Measurements from ENCODE around the gene ELL.

Gene ELL

GRCh38 chr19:18480006-18480691, 41.7 kb downstream of the ELL start:
- TF ChIP-seq TAF1 (IDR thresholded peaks at IDR 0.05; ENCODE audit: low read depth) (no peak), NFIC (IDR thresholded peaks at IDR 0.05) (no peak), MAX (IDR thresholded peaks at IDR 0.05) (no peak), TEAD4 (IDR thresholded peaks at IDR 0.05) (no peak), RAD21 (IDR thresholded peaks at IDR 0.05; ENCODE audit: low read depth) (no peak), EGR1 (IDR thresholded peaks at IDR 0.05) (no peak)

- TF ChIP-seq MAX (IDR thresholded peaks at IDR 0.05): peak; percentile 26; the same call in 1 of the 2 replicates
- TF ChIP-seq CEBPB (IDR thresholded peaks at IDR 0.05): peak; percentile 92
- TF ChIP-seq TEAD4 (IDR thresholded peaks at IDR 0.05): no peak
Observed at GRCh38 chr19:18478545-18479311, 43.1 kb downstream of the ELL start.

GRCh38 chr19:18477974-18478373, 43.9 kb downstream of the ELL start:
- TF ChIP-seq TEAD4 (IDR thresholded peaks at IDR 0.05) (no peak), CEBPB (IDR thresholded peaks at IDR 0.05) (no peak), NFIC (IDR thresholded peaks at IDR 0.05) (no peak), YY1 (IDR thresholded peaks at IDR 0.05; ENCODE audit: low read depth) (no peak), REST (IDR thresholded peaks at IDR 0.05; ENCODE audit: low read depth) (no peak), TAF1 (IDR thresholded peaks at IDR 0.05; ENCODE audit: low read depth) (no peak)

GRCh38 chr19:18477042-18477779, 44.7 kb downstream of the ELL start:
- no peak for TF ChIP-seq TCF12 (IDR thresholded peaks at IDR 0.05; ENCODE audit: low read depth)
- TF ChIP-seq FOXM1 (IDR thresholded peaks at IDR 0.05; ENCODE audit: borderline replicate concordance, low read depth): no peak
- TF ChIP-seq MAX (IDR thresholded peaks at IDR 0.05): no peak
- TF ChIP-seq TEAD4 (IDR thresholded peaks at IDR 0.05): no peak
- no peak for TF ChIP-seq TAF1 (IDR thresholded peaks at IDR 0.05; ENCODE audit: low read depth)
- TF ChIP-seq YY1 (IDR thresholded peaks at IDR 0.05; ENCODE audit: low read depth): no peak
- TF ChIP-seq RAD21 (IDR thresholded peaks at IDR 0.05; ENCODE audit: low read depth): 0 out of 2 replicates have a peak, but pooled peaks have one; percentile 16
- no peak for TF ChIP-seq CEBPB (IDR thresholded peaks at IDR 0.05)

- no peak for TF ChIP-seq ZBTB7A (IDR thresholded peaks at IDR 0.05; ENCODE audit: low read depth)
- no peak for TF ChIP-seq RAD21 (IDR thresholded peaks at IDR 0.05; ENCODE audit: low read depth)
Observed at GRCh38 chr19:18476507-18477041, 45.3 kb downstream of the ELL start.

GRCh38 chr19:18475762-18476331, 46.0 kb downstream of the ELL start:
- no peak for TF ChIP-seq EGR1 (IDR thresholded peaks at IDR 0.05)
- TF ChIP-seq NFIC (IDR thresholded peaks at IDR 0.05): no peak
- TF ChIP-seq CEBPB (IDR thresholded peaks at IDR 0.05): no peak
- no peak for TF ChIP-seq USF1 (IDR thresholded peaks at IDR 0.05)
- TF ChIP-seq TEAD4 (IDR thresholded peaks at IDR 0.05): no peak
- TF ChIP-seq FOXM1 (IDR thresholded peaks at IDR 0.05; ENCODE audit: borderline replicate concordance, low read depth): no peak

- TF ChIP-seq CEBPB (IDR thresholded peaks at IDR 0.05) (no peak), TAF1 (IDR thresholded peaks at IDR 0.05; ENCODE audit: low read depth) (no peak), TCF12 (IDR thresholded peaks at IDR 0.05; ENCODE audit: low read depth) (no peak), FOXM1 (IDR thresholded peaks at IDR 0.05; ENCODE audit: borderline replicate concordance, low read depth) (no peak)
Observed at GRCh38 chr19:18475004-18475453, 46.8 kb downstream of the ELL start.

- TF ChIP-seq CREB1 (IDR thresholded peaks at IDR 0.05; ENCODE audit: low read depth) (no peak), TCF12 (IDR thresholded peaks at IDR 0.05; ENCODE audit: low read depth) (no peak), NFIC (IDR thresholded peaks at IDR 0.05) (no peak), TEAD4 (IDR thresholded peaks at IDR 0.05) (no peak), FOXM1 (IDR thresholded peaks at IDR 0.05; ENCODE audit: borderline replicate concordance, low read depth) (no peak), TAF1 (IDR thresholded peaks at IDR 0.05; ENCODE audit: low read depth) (no peak), YY1 (IDR thresholded peaks at IDR 0.05; ENCODE audit: low read depth) (no peak), EGR1 (IDR thresholded peaks at IDR 0.05) (no peak), RAD21 (IDR thresholded peaks at IDR 0.05; ENCODE audit: low read depth) (no peak), CEBPB (IDR thresholded peaks at IDR 0.05) (no peak), EP300 (IDR thresholded peaks at IDR 0.05; ENCODE audit: borderline replicate concordance) (no peak)
Observed at GRCh38 chr19:18474366-18474887, 47.4 kb downstream of the ELL start.

Data from Ishikawa (cell line).